CD4-positive, alpha-beta T cell treated with Interleukin-6 for 4 hours (primary cell): ENCODE measurements around the gene SMPDL3A.
A peak's percentile ranks its signal among the peaks of the same experiment; 100 is the strongest.

Experiments
- DNase-seq: peaks from one replicate; pipeline ENCODE4 v3.0.0-alpha.2; 2020; ENCODE audit warnings: mixed read lengths

Gene SMPDL3A

GRCh38 chr6:122808121-122808885, 19.2 kb downstream of the SMPDL3A start:
- DNase-seq = no peak

DNA sequence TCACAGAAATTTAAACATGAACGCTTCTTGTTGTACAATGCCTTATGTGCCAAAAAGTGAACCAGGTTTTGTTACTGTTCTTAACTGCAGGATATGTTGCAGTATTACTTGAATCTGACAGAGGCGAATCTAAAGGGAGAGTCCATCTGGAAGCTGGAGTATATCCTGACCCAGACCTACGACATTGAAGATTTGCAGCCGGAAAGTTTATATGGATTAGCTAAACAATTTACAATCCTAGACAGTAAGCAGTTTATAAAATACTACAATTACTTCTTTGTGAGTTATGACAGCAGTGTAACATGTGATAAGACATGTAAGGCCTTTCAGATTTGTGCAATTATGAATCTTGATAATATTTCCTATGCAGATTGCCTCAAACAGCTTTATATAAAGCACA, 19.9 kb downstream of the SMPDL3A start:
- no peak for DNase-seq

GRCh38 chr6:122809691-122810090, 20.6 kb downstream of the SMPDL3A start:
- no peak for DNase-seq

GRCh38 chr6:122810189-122810588, 21.1 kb downstream of the SMPDL3A start:
- DNase-seq = no peak

GRCh38 chr6:122817358-122817757, 28.3 kb downstream of the SMPDL3A start:
- no peak for DNase-seq

DNA sequence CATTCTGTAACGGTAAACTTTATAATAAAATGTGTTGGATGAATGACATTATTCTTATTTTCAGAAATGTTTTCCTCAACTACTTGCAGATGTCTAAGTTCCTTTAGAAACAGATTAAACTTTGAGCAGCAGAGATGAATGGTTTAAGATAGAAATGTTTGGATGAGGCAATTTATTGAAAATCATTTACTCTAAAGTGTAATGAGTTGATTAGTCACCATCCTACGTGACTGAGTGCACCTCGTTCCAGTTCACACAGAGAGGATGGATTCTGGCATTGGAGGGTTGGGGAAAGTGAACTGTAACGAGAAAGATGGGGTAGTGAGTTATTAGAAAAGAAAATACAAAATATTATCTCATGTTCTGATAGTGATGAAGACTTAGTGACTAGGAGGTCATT, 28.7 kb downstream of the SMPDL3A start:
- no peak for DNase-seq

- DNase-seq = no peak
Observed at GRCh38 chr6:122818866-122819265, 29.8 kb downstream of the SMPDL3A start.

DNA sequence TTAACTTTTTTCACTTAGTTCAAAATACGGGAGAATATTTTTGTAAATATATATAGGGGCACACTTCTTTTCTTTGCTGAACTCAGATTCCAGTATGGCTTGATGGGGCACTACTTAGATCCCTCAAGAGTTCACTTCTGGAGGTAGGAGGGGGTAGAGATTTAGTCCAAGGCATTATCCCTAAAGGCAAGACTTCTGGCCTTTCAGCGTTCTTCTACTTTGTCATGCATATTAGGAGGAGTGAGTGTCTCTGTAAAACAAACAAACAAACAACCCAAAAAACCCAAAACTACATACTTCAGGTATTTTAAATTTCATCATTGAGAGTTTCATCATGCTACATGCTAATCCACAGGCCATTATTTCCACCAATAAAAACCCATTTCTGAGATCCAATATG, 32.0 kb downstream of the SMPDL3A start:
- DNase-seq = no peak

DNA sequence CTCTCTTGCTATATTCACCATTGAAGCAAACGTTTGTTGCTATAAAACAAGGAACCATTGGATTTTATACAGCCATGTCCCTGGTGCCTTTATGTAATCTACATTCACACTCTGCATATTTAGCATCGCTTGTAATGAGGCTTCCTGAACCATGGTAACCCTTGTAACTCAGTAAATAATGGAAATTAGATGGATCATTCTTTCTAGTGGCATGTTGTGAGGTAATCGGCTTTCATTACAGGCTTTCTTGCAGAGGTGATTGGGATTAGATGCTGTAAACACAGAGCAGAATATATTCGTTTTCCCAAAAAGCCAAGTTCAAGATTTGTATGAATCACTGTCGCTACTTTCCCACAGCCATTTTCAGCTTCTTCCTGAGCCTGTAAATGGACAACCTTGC, 36.1 kb downstream of the SMPDL3A start:
- DNase-seq = no peak

- DNase-seq = no peak
Observed at GRCh38 chr6:122829456-122829855, 40.4 kb downstream of the SMPDL3A start.

DNA sequence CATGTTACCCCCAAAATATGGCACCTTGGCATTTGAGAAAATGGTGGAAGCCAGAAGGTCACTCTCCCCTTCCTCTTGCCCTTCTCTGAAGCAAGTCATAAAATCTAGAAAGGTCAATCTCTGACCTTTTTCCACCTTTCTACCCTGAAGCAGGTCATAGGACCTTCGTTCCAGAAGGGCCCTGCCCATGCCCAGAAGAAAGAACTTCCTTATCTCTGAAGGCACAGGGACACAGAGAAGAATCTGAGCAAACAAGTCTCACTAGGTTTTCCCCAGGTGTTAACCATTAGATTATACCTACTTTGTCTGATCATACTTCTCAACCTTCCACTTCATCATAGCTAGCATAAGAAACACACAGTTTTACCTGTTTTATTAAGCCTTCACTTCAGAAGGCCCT, 42.5 kb downstream of the SMPDL3A start:
- no peak for DNase-seq

DNA sequence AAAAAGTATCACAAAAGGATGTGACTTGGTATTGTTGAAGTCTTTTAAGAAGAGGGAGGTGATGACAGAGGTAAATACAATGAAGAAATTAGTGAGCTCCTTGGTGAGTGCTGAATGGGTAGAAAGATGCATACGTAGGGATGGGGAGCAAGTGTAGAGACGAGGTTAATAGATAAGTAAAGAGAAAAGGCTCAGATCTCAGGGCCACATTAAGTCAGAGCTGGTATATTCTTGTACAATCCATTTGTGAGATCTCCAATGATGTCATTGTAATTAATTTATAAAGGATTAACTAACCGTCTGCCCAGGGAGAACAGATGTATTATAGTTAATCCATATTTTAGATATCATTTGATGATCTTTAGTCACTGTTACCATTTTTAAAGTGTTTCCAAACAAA, 43.4 kb downstream of the SMPDL3A start:
- DNase-seq = no peak

DNA sequence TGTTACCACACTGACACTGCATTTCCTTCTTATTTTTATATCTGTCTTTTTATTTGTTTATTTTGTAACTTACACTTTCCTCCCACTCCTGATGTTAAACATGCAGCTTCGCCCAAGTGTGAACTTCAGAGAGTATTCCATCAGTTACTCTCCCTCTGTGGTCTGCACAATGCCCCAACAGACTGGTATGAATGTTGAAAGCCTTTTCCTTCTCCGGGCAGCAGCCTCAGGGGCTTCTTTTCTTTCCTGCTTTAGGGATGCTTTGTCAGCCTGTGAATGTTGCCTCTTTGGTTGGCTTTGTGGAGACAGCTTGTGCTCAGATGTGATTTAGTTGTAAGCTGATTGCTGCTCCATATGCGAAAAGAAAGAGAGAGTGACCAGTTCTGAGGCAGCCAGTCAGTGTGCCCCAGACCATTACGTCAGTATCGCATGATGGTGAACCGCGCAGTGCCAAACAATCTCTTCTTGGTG, 44.0 kb downstream of the SMPDL3A start:
- no peak for DNase-seq

GRCh38 chr6:122838060-122838780, 49.2 kb downstream of the SMPDL3A start:
- DNase-seq = no peak

DNA sequence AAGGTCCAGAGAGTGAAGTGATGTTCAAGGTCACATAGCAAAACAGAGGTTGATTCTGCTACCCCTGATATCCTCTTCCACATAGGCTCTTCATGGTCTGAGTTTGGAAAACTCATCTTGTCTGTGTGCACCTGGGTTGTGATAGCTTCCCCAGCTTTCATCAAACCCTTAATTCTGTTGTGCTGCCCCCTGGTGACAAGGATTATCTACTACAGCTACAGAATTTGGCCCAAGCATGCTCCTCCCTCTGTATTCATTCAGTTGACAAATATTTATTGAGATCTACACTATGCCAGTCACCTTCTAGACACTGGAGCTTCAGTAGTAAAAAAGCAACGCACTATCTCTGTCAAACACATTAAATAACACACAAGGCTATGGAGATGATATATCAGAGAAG, 50.4 kb downstream of the SMPDL3A start:
- peak; percentile 43 for DNase-seq

- DNase-seq = no peak
Observed at GRCh38 chr6:122839906-122840305, 50.8 kb downstream of the SMPDL3A start.

- DNase-seq = no peak
Observed at GRCh38 chr6:122845464-122845863, 56.4 kb downstream of the SMPDL3A start.

- DNase-seq = no peak
Observed at GRCh38 chr6:122845916-122846612, 57.0 kb downstream of the SMPDL3A start.

GRCh38 chr6:122853259-122853995, 64.4 kb downstream of the SMPDL3A start:
- DNase-seq = no peak
